ENCODE results near the gene ELMO2. TPM values are rescaled to one million over a fixed set of nuclear protein-coding genes. Genes with fewer than 3 reads are reported as not detected.

ELMO2 gene
- total and polyA plus RNA-seq, 2 of the 4 experiments (the other 2 are of a cell fraction), result 29.2 to 52.7 TPM

DNA sequence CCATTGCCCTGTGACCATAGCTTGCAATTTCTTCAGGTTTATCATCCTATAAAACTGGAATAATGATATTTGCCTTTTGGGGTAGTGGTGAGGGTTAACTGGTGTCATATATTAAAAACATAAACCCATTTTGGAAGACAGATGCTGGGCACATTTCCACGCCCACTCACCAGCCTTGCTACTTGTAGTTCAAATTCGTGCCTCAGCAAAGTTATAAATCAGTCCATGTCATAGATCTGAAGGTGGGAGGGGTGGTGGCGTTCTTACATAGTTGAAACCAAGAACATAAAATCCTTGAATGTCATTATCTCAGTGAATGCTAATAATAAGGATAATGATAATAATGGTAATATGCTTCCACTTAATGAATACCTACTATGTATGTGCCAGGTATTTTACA is 9.4 kb upstream of the ELMO2 start:
- no peak for TF ChIP-seq FOS (IDR thresholded peaks at IDR 0.05; ENCODE audit: low read depth, low read length)
- TF ChIP-seq MAZ (IDR thresholded peaks at IDR 0.05; ENCODE audit: borderline replicate concordance, low read depth, low read length), result no peak
- TF ChIP-seq NFE2L2 (IDR thresholded peaks at IDR 0.05; ENCODE audit: low read depth, low read length), result no peak
- TF ChIP-seq RAD21 (IDR thresholded peaks at IDR 0.05; ENCODE audit: low read length), result no peak
- no peak for TF ChIP-seq RFX5 (IDR thresholded peaks at IDR 0.05; ENCODE audit: low read depth, low read length)
- TF ChIP-seq POLR2A (IDR thresholded peaks at IDR 0.05; ENCODE audit: low read depth, low read length), result no peak
- TF ChIP-seq, protein P1, sequence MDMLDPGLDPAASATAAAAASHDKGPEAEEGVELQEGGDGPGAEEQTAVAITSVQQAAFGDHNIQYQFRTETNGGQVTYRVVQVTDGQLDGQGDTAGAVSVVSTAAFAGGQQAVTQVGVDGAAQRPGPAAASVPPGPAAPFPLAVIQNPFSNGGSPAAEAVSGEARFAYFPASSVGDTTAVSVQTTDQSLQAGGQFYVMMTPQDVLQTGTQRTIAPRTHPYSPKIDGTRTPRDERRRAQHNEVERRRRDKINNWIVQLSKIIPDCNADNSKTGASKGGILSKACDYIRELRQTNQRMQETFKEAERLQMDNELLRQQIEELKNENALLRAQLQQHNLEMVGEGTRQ (IDR thresholded peaks at IDR 0.05; ENCODE audit: low read depth, low read length), result no peak
- TF ChIP-seq, protein P2, sequence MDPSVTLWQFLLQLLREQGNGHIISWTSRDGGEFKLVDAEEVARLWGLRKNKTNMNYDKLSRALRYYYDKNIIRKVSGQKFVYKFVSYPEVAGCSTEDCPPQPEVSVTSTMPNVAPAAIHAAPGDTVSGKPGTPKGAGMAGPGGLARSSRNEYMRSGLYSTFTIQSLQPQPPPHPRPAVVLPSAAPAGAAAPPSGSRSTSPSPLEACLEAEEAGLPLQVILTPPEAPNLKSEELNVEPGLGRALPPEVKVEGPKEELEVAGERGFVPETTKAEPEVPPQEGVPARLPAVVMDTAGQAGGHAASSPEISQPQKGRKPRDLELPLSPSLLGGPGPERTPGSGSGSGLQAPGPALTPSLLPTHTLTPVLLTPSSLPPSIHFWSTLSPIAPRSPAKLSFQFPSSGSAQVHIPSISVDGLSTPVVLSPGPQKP (IDR thresholded peaks at IDR 0.05; ENCODE audit: borderline replicate concordance, low read depth, low read length), result no peak
- TF ChIP-seq CHD1 (IDR thresholded peaks at IDR 0.05; ENCODE audit: low read depth, low read length), result no peak
- no peak for TF ChIP-seq MXI1 (IDR thresholded peaks at IDR 0.05; ENCODE audit: borderline replicate concordance, low read depth, low read length)
- no peak for TF ChIP-seq MAFK (IDR thresholded peaks at IDR 0.05; ENCODE audit: low read depth, low read length)
- TF ChIP-seq RCOR1 (IDR thresholded peaks at IDR 0.05; ENCODE audit: insufficient replicate concordance, low read length), result no peak
- H3K27me3 ChIP-seq (ENCODE audit: control insufficient read depth, insufficient read depth, low read length), result peaks cover 22% of the 10 kb centered on the region
- ATAC-seq (ENCODE audit: low read depth) (no peak), DNase-seq (no peak)
- H2BK20ac ChIP-seq (ENCODE audit: low read depth, low read length), result no peak overlapping the region
- no peaks in the 10 kb centered on the region for H3K9me3 ChIP-seq (ENCODE audit: control insufficient read depth, insufficient read depth, low read length)
- H3K36me3 ChIP-seq (ENCODE audit: control insufficient read depth, insufficient read depth, low read length), result no peaks in the 10 kb centered on the region
- no peak overlapping the region for H3K4me2 ChIP-seq (ENCODE audit: low read depth, low read length)
- no peak overlapping the region for H3K4ac ChIP-seq (ENCODE audit: low read depth, low read length)
- CTCF ChIA-PET, result no interaction called here
- no peaks in the 10 kb centered on the region for H4K20me1 ChIP-seq (ENCODE audit: insufficient read depth, low read length)
- no peak overlapping the region for H2AFZ ChIP-seq (replicated peaks; ENCODE audit: low read length, poor library complexity)
- H4K8ac ChIP-seq (ENCODE audit: low read depth in 2 of 2, low read length in 2 of 2), result no peak overlapping the region
- H3K18ac ChIP-seq (ENCODE audit: low read depth, low read length), result no peak overlapping the region
- no peak overlapping the region for H4K5ac ChIP-seq (ENCODE audit: low read depth, low read length)
- no peak overlapping the region for H3K14ac ChIP-seq (replicated peaks; ENCODE audit: low read depth, low read length)
- H4K91ac ChIP-seq (ENCODE audit: insufficient read depth, low read depth, low read length), result no peak overlapping the region
- H3K9ac ChIP-seq (ENCODE audit: low read depth, low read length), result no peak overlapping the region
- intact Hi-C loops (cut with micrococcal nuclease) (no loop called here), in situ Hi-C loops (cut with MboI; ENCODE audit: low sequenced_read_pairs) (no loop called here), dilution Hi-C loops (cut with HindIII; ENCODE audit: low sequenced_read_pairs, unreplicated experiment) (no loop called here)
- H2AK9ac ChIP-seq (replicated peaks; ENCODE audit: low read depth, low read length, poor library complexity), result no peak overlapping the region
- WGBS, 2 experiments (ENCODE audit: extremely low coverage in 2 of 2, insufficient read length in 1 of 2), result no CpG with 5 or more reads among the region's 3 CpGs
- H2BK15ac ChIP-seq (ENCODE audit: low read depth, low read length), result no peak overlapping the region
- H3K27ac ChIP-seq (ENCODE audit: insufficient read depth, low read length), result no peak overlapping the region
- no peak overlapping the region for H2BK120ac ChIP-seq (ENCODE audit: low read depth, low read length)
- BruUV-seq (replicated peaks), result no TSS peak
- H3K79me1 ChIP-seq (ENCODE audit: low read depth in 1 of 2, low read length in 2 of 2), result no peaks in the 10 kb centered on the region
- no peak overlapping the region for H3K56ac ChIP-seq (ENCODE audit: extremely low read depth, insufficient read depth, low read length)
- no peak overlapping the region for H2AK5ac ChIP-seq (ENCODE audit: low read depth, low read length)
- H3K9me1 ChIP-seq (ENCODE audit: insufficient read depth, low read length), result no peaks in the 10 kb centered on the region
- POLR2A ChIA-PET (ENCODE audit: unreplicated experiment), result no interaction called here
- no peaks in the 10 kb centered on the region for H3K4me1 ChIP-seq (ENCODE audit: control insufficient read depth, insufficient read depth, low read length)
- no peak overlapping the region for H3K23ac ChIP-seq (ENCODE audit: low read depth, low read length)
- no peak overlapping the region for H2BK5ac ChIP-seq (ENCODE audit: low read depth, low read length, poor library complexity, severe bottlenecking)
- no peak overlapping the region for H3K4me3 ChIP-seq (ENCODE audit: insufficient read depth, low read depth, low read length)
